Measurements from ENCODE around the gene ZFAND6.

The ZFAND6 gene

DNA sequence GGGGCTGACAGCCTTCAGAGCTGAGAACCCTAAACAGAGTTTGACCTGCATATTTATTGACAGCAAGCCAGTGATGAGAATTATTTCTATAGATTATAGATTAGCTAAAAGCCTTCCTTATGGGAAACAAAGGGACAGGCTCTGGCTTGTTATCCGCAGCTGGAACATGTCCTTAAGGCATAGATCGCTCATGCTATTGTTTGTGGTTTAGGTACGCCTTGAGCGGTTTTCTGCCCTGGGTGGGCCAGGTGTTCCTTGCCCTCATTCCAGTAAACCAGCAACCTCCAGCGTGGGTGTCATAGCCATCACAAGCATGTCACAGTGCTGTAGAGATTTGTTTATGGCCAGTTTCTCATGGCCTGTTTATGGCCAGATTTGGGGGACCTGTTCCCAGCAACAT lies 83.2 kb downstream of the ZFAND6 start:
- no peak for ATAC-seq
- TF ChIP-seq ISL1 (CRISPR knock-in tag; IDR thresholded peaks at IDR 0.05) (no peak), OSR1 (CRISPR knock-in tag; IDR thresholded peaks at IDR 0.05) (no peak), ESRRG (CRISPR knock-in tag; IDR thresholded peaks at IDR 0.05) (no peak), BACH2 (CRISPR knock-in tag; IDR thresholded peaks at IDR 0.05; ENCODE audit: borderline replicate concordance) (no peak), RARB (CRISPR knock-in tag; IDR thresholded peaks at IDR 0.05) (no peak), TOX (CRISPR knock-in tag; IDR thresholded peaks at IDR 0.05; ENCODE audit: borderline replicate concordance) (no peak), CSDC2 (CRISPR knock-in tag; IDR thresholded peaks at IDR 0.05) (no peak), ZFP30 (CRISPR knock-in tag; IDR thresholded peaks at IDR 0.05) (no peak), ARNTL (CRISPR knock-in tag; IDR thresholded peaks at IDR 0.05; ENCODE audit: borderline replicate concordance, low read depth) (no peak), ZNF70 (CRISPR knock-in tag; IDR thresholded peaks at IDR 0.05) (no peak), ZNF8 (CRISPR knock-in tag; IDR thresholded peaks at IDR 0.05) (no peak), GLIS3 (CRISPR knock-in tag; IDR thresholded peaks at IDR 0.05) (no peak)
- TF ChIP-seq, protein P1, sequence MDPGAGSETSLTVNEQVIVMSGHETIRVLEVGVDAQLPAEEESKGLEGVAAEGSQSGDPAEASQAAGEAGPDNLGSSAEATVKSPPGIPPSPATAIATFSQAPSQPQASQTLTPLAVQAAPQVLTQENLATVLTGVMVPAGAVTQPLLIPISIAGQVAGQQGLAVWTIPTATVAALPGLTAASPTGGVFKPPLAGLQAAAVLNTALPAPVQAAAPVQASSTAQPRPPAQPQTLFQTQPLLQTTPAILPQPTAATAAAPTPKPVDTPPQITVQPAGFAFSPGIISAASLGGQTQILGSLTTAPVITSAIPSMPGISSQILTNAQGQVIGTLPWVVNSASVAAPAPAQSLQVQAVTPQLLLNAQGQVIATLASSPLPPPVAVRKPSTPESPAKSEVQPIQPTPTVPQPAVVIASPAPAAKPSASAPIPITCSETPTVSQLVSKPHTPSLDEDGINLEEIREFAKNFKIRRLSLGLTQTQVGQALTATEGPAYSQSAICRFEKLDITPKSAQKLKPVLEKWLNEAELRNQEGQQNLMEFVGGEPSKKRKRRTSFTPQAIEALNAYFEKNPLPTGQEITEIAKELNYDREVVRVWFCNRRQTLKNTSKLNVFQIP (CRISPR knock-in tag; IDR thresholded peaks at IDR 0.05; ENCODE audit: borderline replicate concordance, low read depth), result no peak
- TF ChIP-seq, protein P2, sequence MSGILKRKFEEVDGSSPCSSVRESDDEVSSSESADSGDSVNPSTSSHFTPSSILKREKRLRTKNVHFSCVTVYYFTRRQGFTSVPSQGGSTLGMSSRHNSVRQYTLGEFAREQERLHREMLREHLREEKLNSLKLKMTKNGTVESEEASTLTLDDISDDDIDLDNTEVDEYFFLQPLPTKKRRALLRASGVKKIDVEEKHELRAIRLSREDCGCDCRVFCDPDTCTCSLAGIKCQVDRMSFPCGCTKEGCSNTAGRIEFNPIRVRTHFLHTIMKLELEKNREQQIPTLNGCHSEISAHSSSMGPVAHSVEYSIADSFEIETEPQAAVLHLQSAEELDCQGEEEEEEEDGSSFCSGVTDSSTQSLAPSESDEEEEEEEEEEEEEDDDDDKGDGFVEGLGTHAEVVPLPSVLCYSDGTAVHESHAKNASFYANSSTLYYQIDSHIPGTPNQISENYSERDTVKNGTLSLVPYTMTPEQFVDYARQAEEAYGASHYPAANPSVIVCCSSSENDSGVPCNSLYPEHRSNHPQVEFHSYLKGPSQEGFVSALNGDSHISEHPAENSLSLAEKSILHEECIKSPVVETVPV (CRISPR knock-in tag; IDR thresholded peaks at IDR 0.05), result no peak
- TF ChIP-seq, protein P3, sequence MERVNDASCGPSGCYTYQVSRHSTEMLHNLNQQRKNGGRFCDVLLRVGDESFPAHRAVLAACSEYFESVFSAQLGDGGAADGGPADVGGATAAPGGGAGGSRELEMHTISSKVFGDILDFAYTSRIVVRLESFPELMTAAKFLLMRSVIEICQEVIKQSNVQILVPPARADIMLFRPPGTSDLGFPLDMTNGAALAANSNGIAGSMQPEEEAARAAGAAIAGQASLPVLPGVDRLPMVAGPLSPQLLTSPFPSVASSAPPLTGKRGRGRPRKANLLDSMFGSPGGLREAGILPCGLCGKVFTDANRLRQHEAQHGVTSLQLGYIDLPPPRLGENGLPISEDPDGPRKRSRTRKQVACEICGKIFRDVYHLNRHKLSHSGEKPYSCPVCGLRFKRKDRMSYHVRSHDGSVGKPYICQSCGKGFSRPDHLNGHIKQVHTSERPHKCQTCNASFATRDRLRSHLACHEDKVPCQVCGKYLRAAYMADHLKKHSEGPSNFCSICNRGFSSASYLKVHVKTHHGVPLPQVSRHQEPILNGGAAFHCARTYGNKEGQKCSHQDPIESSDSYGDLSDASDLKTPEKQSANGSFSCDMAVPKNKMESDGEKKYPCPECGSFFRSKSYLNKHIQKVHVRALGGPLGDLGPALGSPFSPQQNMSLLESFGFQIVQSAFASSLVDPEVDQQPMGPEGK (CRISPR knock-in tag; IDR thresholded peaks at IDR 0.05; ENCODE audit: borderline replicate concordance), result no peak

DNA sequence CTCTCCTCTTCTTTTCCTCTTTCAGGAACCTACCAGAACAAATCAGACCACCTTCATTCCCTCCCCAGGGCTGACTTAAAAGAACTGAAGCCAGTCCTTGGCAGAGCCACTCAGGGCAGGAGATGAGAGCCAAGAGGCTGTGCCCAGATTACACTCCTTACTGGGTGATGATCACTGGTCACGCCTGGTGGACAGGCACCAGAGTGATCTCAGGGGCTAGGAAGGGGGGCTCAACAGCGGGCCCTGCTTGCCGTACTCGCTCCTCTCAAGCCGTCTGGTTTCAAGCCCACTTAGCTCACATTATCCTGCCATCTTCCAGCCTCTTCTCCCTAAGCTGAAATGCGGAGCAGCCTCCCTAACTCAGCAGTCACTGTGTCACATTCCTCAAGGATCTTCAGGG lies 91.7 kb downstream of the ZFAND6 start:
- no peak for ATAC-seq
- no peak for TF ChIP-seq ARNTL (CRISPR knock-in tag; IDR thresholded peaks at IDR 0.05; ENCODE audit: borderline replicate concordance, low read depth)
- TF ChIP-seq BACH2 (CRISPR knock-in tag; IDR thresholded peaks at IDR 0.05; ENCODE audit: borderline replicate concordance), result no peak
- no peak for TF ChIP-seq ISL1 (CRISPR knock-in tag; IDR thresholded peaks at IDR 0.05)
- TF ChIP-seq, protein P3 (CRISPR knock-in tag; IDR thresholded peaks at IDR 0.05; ENCODE audit: borderline replicate concordance), result no peak
- TF ChIP-seq ZFP3 (CRISPR knock-in tag; IDR thresholded peaks at IDR 0.05), result no peak
- no peak for TF ChIP-seq ZNF70 (CRISPR knock-in tag; IDR thresholded peaks at IDR 0.05)
- no peak for TF ChIP-seq ZNF565 (CRISPR knock-in tag; conservative IDR thresholded peaks at IDR 0.05; ENCODE audit: low read depth)
- no peak for TF ChIP-seq TOX (CRISPR knock-in tag; IDR thresholded peaks at IDR 0.05; ENCODE audit: borderline replicate concordance)
- TF ChIP-seq SNAI2 (CRISPR knock-in tag; IDR thresholded peaks at IDR 0.05), result no peak

DNA sequence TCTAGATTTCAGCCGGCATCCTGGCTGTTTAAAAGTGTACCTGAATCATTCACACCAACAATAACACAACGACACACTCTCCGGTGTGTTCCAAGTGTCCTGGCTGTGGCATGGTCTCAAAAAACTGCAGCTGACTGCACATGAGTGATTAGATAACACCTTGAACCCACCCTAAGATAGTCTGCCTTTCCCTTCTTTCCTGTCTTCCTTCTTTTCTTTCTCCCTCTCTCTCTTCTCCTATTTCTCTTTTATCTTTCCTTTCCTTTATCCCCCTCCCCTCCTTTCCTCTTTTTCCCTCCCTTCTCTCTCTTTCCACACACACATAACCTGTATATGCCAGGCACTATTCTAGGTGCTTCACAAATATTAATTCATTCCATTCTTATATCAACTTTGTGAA lies 92.1 kb downstream of the ZFAND6 start:
- no peak for ATAC-seq
- no peak for TF ChIP-seq ZFP3 (CRISPR knock-in tag; IDR thresholded peaks at IDR 0.05)
- TF ChIP-seq RARB (CRISPR knock-in tag; IDR thresholded peaks at IDR 0.05), result no peak
- TF ChIP-seq ARNTL (CRISPR knock-in tag; IDR thresholded peaks at IDR 0.05; ENCODE audit: borderline replicate concordance, low read depth), result no peak
- TF ChIP-seq ISL1 (CRISPR knock-in tag; IDR thresholded peaks at IDR 0.05), result no peak
- TF ChIP-seq ZNF565 (CRISPR knock-in tag; conservative IDR thresholded peaks at IDR 0.05; ENCODE audit: low read depth), result no peak
- TF ChIP-seq ZFP30 (CRISPR knock-in tag; IDR thresholded peaks at IDR 0.05), result no peak
- TF ChIP-seq ZC3H10 (CRISPR knock-in tag; IDR thresholded peaks at IDR 0.05), result no peak

DNA sequence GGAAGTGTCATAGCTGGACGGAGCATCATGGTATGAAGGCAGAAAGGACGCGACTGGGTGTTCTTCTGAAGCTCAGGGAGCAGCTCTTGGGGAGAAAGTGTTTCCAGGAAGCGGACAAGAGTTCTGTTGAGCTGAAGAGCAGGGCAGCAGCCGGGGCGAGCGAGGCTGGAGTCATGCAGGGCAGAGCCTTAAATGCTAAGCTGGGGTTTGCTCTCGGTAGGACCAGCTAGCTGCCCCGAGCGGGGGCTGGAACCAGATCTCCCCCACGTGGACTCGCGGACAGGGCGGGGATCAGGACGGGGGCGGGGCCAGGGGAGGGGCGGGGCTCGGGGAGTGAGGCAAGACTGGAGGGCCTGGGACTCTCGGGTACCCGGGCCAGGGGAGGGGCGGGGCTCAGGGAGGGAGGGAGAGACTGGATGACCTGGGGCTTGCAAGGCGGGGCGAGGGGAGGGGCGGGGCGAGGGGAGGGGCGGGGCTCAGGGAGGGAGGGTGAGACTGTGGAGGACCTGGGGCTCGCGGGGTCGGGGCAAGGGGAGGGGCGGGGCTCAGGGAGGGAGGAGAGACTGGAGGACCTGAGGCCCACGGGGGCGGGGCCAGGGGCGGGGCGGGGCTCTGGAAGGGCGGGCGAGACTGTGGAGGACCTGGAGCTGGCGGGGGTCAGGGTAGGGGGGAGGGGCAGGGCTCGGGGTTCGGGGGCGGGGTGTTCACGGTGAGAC lies 92.9 kb downstream of the ZFAND6 start:
- peak; percentile 82 for ATAC-seq
- TF ChIP-seq ZFP3 (CRISPR knock-in tag; IDR thresholded peaks at IDR 0.05) (no peak), CSDC2 (CRISPR knock-in tag; IDR thresholded peaks at IDR 0.05) (no peak), ISL1 (CRISPR knock-in tag; IDR thresholded peaks at IDR 0.05) (no peak), RARB (CRISPR knock-in tag; IDR thresholded peaks at IDR 0.05) (no peak), TCF4 (CRISPR knock-in tag; IDR thresholded peaks at IDR 0.05; ENCODE audit: borderline replicate concordance) (no peak), ZNF8 (CRISPR knock-in tag; IDR thresholded peaks at IDR 0.05) (no peak), BACH2 (CRISPR knock-in tag; IDR thresholded peaks at IDR 0.05; ENCODE audit: borderline replicate concordance) (no peak), ESRRG (CRISPR knock-in tag; IDR thresholded peaks at IDR 0.05) (no peak), GLIS3 (CRISPR knock-in tag; IDR thresholded peaks at IDR 0.05) (no peak)
- TF ChIP-seq, protein P1 (CRISPR knock-in tag; IDR thresholded peaks at IDR 0.05; ENCODE audit: borderline replicate concordance, low read depth), result no peak
- TF ChIP-seq, protein P3 (CRISPR knock-in tag; IDR thresholded peaks at IDR 0.05; ENCODE audit: borderline replicate concordance), result no peak

All from SK-N-SH treated with all-trans-retinoic acid at 6 μM for 48 hours (cell line).